NB4 (cell line): ENCODE measurements around the gene LRTM1.

Source experiments
- DNase-seq: peaks from one replicate; pipeline ENCODE4 v3.0.0; 2010; ENCODE audit warnings: low read depth
- H3K4me3 ChIP-seq: one replicate; pipeline ENCODE4 v1.5.1; 2011; ENCODE audit warnings: mild to moderate bottlenecking, low read depth, low read length, moderate library complexity
- CTCF ChIP-seq: IDR thresholded peaks from one replicate; pipeline ENCODE4 v1.5.1; 2012; ENCODE audit warnings: low read depth, low read length
- MAX ChIP-seq: IDR thresholded peaks from 2 replicates; pipeline ENCODE4 v1.6.1; 2011; ENCODE audit warnings: low read depth, low read length
- MYC ChIP-seq: IDR thresholded peaks from 2 replicates; pipeline ENCODE4 v1.6.1; 2011; ENCODE audit warnings: low read depth, low read length
- POLR2A ChIP-seq: IDR thresholded peaks from 2 replicates; pipeline ENCODE4 v1.6.1; 2011; ENCODE audit warnings: mild to moderate bottlenecking; ENCODE audit not compliant: insufficient read length; ENCODE audit errors: extremely low read depth

The LRTM1 gene

GRCh38 chr3:54960082-54960481, 32.2 kb upstream of the LRTM1 start:
- no peak for DNase-seq
- no peak for TF ChIP-seq CTCF
- no peak for TF ChIP-seq MAX
- TF ChIP-seq MYC = no peak
- TF ChIP-seq POLR2A = no peak
- no peak overlapping the region for H3K4me3 ChIP-seq

GRCh38 chr3:54957711-54958110, 29.9 kb upstream of the LRTM1 start:
- no peak overlapping the region for H3K4me3 ChIP-seq
- no peak for DNase-seq
- TF ChIP-seq POLR2A (no peak), MYC (no peak), MAX (no peak), CTCF (no peak)

GRCh38 chr3:54955941-54956340, 28.1 kb upstream of the LRTM1 start:
- no peak for DNase-seq
- no peak overlapping the region for H3K4me3 ChIP-seq
- TF ChIP-seq CTCF (no peak), POLR2A (no peak), MAX (no peak), MYC (no peak)

DNA sequence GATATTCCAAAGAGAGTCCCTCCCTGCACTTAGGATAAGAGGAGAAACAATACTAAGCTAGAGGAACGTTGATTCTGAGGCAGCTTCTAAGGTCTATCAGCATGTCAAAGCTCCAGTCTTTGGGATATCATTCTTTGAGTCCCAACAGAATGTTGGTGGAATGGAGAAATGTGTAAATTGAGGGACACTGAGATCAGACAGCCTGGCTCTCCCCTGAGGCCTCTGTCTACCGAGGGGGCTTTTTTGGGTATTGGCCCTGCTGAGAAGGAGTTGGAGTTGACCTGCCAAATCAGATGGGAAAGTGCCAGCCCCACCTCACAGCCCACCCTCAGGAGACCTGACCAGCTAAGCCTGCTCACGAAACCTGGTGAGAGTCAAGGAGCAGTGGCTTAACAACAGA, 27.6 kb upstream of the LRTM1 start:
- no peak for TF ChIP-seq CTCF
- no peak for DNase-seq
- H3K4me3 ChIP-seq = no peak overlapping the region

DNA sequence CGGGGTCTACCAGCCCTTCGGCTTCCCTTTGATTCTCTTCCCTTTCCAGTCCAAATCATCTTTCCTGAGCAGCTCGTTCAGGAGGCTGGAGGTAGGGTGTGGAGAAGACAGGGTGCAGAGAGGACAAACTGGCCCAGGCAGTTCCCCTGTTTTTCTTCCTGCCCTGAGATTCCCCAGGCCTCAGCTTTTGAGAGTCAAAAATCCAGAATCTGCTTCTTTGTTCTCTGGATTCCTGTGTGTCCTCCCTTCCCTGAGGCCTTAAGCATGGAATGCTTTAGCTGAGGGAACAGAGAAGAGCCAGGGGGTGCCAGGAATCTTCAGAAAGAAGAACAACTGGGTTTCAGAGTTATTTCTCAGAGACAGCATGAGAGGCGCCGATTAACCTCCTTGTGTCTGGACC, 26.7 kb upstream of the LRTM1 start:
- H3K4me3 ChIP-seq = no peak overlapping the region
- no peak for DNase-seq
- TF ChIP-seq CTCF (no peak), MAX (no peak), POLR2A (no peak), MYC (no peak)

- no peak for DNase-seq
- H3K4me3 ChIP-seq = no peak overlapping the region
These were observed 26.2 kb upstream of the LRTM1 start for GRCh38 chr3:54954022-54954421.

GRCh38 chr3:54951405-54951804, 23.5 kb upstream of the LRTM1 start:
- peak; percentile 36 for TF ChIP-seq CTCF
- no peak for TF ChIP-seq POLR2A
- peak; percentile 40 for DNase-seq
- H3K4me3 ChIP-seq = no peak overlapping the region

More at GRCh38 chr3:54954022-54954421, 26.2 kb upstream of the LRTM1 start:
- no peak for TF ChIP-seq MYC
